NCI-H774 (cell line): ENCODE measurements around the gene LYSMD2.

Experiments
- DNase-seq: peaks from one replicate; lab custom pipeline; 2025; lab: John Stamatoyannopoulos, UW

Gene LYSMD2

DNA sequence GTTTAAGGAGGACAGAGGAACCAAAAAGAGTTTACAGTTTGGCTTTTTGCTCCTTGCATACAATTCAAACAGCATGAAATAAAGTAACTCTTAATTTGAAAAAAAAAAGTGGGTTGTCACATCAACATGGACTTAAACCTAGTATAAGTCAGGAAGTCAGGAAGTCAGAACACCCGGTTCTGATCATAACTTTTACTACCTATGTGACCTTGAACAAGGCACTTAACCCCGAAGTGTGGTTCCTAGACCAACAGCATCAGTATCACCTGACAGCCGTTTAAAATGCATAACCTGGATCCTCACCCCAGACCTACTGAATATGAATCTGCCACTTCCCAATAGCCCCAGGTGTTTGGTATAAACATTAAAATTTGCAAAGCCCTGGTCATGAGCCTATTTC lies 18.7 kb downstream of the LYSMD2 start:
- no peak for DNase-seq

DNA sequence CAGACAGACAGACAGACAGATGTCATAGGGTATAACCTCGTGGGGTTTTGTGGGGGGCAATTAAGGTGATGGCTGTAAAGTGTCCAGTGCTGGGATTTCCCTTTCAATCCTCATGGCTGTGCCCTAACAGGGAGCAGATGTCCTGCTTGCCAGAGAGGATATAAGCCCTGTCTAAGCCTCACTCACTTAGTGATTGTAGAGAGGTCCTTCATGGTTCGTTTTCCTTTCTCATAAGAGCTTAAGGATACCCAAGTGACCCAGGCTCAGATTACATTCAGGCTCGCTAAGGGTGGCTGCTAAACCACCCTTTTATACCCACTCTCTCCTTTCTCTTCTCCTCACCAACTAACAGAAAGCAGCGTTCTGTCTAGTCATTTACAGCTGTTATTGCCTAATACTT lies 19.2 kb downstream of the LYSMD2 start:
- no peak for DNase-seq

DNA sequence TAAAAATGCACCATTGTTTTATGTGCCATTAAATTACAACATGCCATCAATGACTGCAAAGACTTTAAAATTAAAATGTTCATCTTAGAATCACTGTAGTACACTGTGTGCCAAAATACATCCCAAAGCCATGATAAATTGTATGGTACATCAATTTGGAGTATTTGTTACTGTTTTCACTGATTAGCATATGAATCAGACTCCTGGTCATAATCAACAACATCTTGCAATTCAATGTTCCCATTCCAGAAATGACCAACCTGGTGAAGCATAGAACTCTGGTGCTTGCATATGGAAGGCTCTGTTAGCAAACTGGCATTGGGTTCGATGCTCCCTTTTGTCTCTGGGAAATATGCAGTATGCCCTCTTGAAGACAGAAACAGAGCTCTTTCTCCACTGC lies 22.5 kb downstream of the LYSMD2 start:
- no peak for DNase-seq

DNA sequence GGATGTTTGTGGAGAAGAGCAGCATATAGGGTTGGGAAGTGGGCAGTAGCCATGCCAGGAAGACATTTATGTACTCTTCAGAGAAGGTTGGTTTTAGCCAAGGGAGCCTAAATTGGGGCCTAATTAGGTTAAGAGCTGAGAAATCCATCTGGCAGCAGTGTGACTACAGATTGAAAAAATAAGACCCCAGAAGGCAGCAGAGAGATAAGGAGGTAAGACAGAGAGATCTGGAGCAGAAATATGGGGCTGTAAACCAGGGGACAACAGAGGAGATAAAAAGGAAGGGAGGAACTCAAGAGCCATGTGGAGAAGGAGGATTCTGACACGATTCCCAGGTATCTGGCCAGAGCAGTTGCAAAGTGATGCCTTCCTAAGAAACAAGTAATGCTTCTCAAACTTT lies 23.3 kb downstream of the LYSMD2 start:
- no peak for DNase-seq

DNA sequence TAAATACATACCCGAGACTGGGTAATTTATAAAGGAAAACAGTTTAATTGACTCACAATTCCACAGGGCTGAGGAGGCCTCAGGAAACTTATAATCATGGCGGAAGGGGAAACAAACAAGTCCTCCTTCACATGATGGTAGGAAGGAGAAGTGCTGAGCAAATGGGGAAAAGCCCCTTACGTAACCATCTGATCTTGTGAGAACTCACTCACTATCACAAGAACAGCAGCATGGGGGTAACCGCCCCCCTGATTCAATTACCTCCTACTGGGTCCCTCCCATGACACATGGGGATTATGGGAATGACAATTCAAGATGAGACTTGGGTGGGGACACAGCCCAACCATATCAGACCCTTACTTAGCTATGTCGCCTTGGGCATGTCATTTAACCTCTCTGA lies 28.4 kb downstream of the LYSMD2 start:
- no peak for DNase-seq

DNA sequence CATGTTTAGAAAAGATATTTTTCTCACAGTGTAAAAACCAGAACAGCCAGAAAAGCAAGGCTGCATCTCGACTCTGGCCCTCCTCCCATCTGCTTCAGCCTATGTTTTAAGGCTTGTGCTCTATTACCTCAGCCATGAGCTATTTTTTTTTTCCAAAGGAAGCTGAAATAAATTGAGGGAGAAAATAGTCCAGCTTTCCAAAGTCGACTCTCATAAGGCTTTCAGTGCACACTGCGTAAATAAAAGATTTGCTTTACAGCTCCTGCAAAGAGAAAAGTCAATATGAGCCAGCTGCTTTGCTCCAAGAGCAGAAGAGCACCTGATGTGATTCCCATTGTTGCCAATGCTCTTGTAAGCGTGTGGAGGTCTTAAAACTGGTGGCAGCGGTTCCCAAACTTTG lies 29.4 kb downstream of the LYSMD2 start:
- peak; percentile 81 for DNase-seq

DNA sequence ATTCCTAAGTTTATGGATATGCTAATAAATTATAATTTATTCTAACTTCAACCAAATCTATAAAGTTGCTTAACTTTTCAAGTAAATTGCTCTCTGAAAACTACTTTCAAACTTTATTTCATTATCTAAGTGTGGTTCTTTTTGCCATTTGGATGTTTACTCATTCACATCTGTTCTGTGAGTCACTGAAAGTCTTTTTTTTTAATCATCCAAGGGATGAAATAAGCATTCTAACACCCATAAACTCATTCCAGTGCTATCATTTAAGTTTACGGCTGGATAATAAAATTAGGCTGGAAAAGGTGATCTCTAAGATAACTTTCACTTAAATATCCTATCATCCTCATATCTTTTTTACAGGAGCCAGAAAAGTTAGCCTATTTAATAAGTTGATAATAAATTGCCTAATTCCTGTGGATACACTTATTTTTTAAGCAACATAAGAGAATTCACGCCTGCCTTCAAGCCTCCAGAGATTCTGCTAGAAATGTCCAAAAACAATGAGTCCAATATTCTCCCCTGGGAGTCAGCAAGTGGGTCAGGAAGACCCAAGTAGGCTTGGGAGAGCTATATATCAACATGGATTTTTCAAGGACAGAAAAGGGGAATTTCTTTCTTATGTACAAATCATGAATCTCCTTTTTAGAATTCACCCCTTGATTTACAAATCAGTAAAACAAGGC lies 30.4 kb downstream of the LYSMD2 start:
- no peak for DNase-seq

DNA sequence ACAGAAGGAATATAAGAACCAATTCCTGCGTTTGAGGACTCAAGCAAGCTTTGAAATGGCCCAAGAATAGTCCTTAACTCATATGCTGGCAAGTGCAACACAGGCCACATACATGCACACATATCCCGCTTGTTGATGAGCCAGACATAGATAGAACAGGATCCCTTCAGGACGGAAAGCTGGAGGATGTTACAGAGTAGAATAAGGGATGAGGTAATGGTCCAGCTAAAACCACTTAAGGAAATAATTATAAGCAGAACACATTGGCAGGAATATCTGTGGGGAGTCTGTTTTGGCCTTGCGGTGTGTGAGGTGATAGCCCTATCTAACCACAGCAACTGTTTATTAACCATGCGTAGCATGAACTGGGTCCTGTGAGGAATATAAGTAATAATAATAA lies 31.2 kb downstream of the LYSMD2 start:
- DNase-seq = no peak

DNA sequence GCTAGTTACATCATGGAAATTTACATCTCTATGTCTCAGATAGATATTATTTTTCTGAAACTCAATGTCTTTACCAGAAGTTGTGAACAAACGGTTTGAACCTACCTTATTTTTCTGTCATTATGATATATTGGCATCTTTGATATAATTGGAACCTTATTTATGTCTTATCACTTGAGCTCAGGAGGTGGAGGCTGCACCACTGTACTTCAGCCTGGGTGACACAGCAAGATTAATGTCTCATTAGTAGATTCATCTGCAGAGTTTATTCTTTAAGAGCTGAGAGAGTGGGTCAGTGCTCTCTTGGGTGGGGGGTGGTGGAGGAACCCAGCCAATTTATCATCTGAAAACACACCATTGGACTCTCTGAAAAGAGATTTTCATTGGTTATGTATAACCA lies 34.7 kb downstream of the LYSMD2 start:
- DNase-seq = no peak

DNA sequence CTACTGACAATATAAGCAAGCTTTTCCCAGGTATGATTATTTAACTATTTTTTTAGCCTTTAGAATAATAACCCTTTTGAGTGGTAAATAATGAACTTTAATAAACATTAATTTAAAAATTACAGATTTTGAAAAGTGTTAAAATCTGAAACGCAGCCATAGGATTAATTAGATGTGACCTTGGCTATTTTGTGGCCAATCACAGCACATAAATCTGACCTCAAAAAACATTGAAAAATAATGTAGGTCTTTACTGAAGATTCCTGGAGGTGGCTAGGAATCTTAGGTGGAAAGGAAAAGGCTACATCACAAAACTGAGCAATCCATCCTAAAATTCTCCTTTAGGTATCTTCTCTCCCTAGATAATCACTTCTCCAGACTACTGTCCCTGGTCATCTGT lies 38.1 kb downstream of the LYSMD2 start:
- no peak for DNase-seq

DNA sequence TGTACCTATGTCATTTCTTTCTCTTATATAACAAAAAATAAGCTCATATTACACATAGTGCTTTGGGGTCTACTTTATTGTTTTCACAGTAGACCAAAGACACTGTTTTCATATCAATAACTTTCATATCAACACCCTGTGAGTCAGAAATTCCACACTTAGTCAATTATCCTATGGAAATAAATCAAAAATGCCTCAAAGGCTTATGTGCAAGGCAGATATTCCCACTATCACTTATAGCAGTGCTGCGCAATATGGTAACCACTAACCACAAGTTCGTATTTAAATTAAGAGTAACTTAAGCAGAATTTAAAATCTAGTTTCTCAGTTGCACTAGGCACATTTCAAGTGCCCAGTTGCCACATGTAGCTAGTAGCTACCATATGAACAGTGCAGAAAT lies 40.3 kb downstream of the LYSMD2 start:
- DNase-seq = no peak

DNA sequence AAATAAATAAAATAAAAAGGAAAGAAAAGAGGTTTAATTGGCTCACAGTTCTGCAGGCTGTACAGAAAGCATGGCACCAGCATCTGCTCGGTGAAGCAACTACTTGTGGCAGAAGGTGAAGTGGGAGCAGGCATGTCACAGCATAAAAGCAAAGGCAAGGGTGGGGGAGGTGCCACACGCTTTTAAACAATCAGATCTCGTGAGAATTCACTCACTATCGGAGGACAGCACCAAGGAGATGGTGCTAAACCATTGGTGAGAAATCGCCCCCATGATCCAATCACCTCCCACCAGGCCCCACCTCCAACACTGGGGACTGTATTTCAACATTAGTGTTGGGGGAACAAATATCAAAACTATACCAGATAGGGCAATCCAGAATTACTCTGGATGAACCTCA lies 40.9 kb downstream of the LYSMD2 start:
- no peak for DNase-seq

DNA sequence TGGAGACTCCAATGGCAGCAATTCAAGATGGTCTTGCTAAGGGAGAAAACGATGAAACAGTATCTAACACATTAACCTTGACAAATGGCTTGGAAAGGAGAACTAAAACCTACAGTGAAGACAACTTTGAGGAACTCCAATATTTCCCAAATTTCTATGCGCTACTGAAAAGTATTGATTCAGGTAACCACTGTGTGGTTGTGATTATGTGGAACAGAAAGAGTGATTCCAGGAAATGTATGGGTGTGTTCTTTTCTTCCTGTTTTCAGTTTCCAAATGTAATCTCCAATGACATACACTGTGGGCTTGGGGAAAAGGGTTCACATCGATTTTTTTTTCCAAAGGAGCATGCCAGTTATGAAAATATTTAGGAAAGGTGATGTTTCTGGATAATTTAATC lies 45.3 kb downstream of the LYSMD2 start:
- DNase-seq = no peak

DNA sequence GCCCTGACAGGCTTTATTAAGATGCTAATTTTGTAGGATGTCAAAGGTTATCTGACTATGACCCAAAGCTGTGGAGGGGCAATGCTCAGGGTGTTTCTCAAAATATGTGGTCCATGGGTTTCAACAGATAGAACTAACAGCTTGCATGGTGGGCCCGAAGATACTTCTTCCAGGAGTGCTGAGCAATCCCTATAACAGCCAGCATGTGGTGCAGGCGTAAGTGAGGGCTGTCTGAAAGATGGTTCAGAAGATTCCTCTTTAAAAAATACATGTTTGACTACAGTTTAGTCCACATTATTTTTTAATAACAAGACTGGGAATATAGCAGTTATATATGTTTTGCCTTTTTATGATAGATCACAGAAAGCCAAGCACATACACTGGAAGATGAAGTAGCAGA lies 48.6 kb downstream of the LYSMD2 start:
- DNase-seq = no peak

DNA sequence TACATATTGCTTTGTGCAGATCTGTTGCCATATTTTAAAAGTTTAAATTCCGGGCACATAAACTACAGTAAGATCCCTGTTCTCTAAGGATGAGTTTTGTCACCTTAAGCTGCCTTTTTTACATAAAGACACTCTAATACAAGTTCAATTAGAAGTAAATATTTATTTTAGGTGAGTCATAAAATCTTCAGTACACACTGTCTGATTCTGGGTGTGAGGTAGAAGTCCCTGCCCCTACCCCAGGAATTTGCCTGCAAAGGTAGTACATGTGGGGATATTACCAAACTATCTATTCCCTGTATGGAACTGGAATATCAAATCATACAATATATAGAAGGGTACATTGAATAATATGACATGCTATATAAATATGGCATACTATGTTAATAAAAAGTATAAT lies 49.9 kb downstream of the LYSMD2 start:
- no peak for DNase-seq

DNA sequence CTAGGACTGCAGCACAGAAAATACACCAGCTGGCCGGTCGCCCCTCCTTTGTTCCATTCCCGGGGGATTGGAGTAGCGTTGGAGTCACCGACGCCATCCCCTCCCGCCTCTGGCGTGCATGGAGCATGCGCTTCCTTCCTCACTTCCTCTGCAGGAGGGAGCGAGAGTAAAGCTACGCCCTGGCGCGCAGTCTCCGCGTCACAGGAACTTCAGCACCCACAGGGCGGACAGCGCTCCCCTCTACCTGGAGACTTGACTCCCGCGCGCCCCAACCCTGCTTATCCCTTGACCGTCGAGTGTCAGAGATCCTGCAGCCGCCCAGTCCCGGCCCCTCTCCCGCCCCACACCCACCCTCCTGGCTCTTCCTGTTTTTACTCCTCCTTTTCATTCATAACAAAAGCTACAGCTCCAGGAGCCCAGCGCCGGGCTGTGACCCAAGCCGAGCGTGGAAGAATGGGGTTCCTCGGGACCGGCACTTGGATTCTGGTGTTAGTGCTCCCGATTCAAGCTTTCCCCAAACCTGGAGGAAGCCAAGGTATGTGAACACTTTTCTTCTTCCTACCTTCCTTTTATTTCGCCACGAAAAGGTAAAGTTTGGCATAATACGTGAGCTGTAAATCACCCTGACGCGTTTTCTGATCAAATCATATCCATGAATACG lies 56.0 kb downstream of the LYSMD2 start, which contains the start of gene SCG3:
TSS of gene SCG3 (plus strand) at position 201 of the 661 bp plus-strand sequence. CDS start at position 454, 253 bp downstream.
- DNase-seq = peak; percentile 90

DNA sequence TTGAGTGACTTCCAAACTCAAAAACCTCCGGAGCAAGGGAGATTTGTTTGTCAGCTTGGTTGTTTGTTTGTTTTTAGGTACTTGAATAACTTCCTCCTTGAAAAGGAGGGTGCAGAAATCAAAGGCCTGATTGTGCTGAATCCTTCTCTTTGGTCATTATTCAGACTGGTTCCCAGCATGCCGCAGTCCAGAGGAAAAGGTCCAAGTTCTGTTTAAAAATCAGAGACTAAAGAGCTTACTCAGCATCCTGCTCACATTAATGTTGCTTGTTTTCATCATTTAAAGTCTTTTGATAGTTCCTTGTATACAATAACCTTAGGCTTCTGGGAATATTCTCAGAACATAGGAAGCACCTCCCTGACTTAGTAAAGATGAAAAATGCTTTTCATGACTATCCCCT lies 57.1 kb downstream of the LYSMD2 start:
- DNase-seq = no peak

DNA sequence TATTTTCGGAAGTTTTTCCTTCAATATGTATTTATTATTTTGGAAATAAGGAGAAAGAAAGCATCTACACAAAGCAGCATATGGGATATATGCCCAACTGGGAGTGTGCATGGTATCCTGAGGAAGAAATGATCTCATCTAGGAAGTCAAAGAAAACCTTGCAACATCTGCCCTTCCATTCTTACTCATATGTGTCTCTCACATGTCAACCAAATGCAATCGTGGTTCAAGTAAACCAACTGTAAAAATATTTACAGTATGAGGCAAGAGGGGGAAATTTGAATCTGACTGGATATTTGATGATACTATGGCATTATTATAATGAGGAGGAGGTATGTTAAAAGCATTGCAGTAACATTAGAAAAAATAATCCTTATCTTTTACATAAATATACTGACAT lies 59.4 kb downstream of the LYSMD2 start:
- no peak for DNase-seq

DNA sequence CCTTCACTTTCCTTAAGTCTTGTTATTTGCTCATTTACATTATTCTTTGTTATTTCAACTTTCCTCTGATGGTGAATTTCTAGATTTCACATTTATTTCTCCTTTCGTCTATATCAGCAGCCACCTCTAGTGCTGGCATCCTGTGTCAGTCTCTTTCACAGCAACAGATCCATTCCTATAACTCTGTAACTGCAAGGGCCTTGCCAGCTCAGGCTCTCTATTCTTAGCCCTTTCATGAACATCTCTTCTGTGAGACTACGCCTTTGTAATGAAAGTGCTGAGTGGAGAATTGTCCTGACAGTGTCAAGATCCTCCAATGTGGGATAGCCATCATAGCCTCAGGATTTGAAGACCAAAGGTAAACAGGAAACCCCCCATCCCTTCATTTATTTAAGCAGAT lies 60.0 kb downstream of the LYSMD2 start:
- no peak for DNase-seq

DNA sequence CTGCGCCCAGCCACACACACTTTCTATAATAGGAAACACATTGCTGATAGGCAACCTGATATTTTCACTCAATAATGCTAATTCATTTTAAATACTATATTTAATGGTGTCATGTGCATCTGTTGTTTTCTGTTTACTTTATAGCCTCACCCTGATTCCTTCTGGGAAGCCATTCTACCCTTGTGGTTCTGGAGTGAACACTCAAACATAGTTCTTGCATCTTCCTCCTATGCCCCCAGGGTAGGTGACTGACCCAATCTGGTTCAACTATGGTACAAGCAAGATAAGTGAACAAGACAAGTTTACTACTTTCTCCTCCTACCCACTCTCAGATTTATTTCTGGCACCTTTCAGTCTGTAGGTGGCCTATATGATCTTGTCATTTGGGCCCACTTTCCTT lies 60.4 kb downstream of the LYSMD2 start:
- DNase-seq = no peak

DNA sequence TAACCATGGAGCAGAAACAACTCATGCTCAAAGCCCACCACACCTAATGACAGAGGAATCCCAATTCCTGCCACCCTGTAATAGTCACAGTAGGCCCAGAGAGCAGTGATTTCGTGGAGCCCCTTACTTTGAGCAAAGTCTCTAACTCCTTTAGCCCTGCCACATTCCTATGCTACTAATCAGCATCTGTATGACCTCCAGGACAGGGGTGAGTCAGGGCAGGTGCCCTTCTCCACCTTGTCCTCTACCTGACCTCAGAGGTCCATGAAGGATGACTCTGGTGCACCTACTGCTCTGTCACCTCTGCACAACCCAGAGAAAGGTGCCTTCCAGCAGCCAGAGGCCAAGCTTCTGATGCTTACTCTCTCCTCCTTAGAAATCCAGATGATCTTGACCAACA lies 62.2 kb downstream of the LYSMD2 start:
- DNase-seq = no peak
